ENCODE results near the gene SCARB2. TPM values are rescaled to one million over a fixed set of nuclear protein-coding genes. Genes with fewer than 3 reads are reported as not detected.

SCARB2 gene
- total and polyA plus RNA-seq, 11 donors = 84.9 to 208 (median 97.5) TPM

- Histone ChIP-seq H3K4me3 (peak overlapping the region in 2 of 12 donors; percentile 1 to 5), H3K27me3 (no peaks in the 10 kb centered on the region), H3K4me1 (peaks cover 26 to 97% (median 71%) of the 10 kb centered on the region in 12 donors), H3K36me3 (peaks cover 0 to 29% (median 22%) of the 10 kb centered on the region in 9 donors), H3K27ac (peak overlapping the region; percentile 38 to 91 (median 67)), H3K9me3 (peaks cover 0 to under 1% (median 0%) of the 10 kb centered on the region in 12 donors)
- DNase-seq (peak; percentile 53 to 83 (median 69)), ATAC-seq (peak; percentile 56 to 79 (median 68))
- WGBS, 4 donors = 20 to 46% (median 34%) methylated on average over 5 of the region's 5 CpGs
- intact Hi-C loops (cut with DNase I) = loop anchor here in 1 of 10 donors (10.0 kb wide), 1 partner anchor 807 kb away; no protein-coding TSS in a partner anchor
- TF ChIP-seq POLR2A (IDR thresholded peaks at IDR 0.05) (no peak), CTCF (IDR thresholded peaks at IDR 0.05) (no peak)
These were observed 15.6 kb downstream of the SCARB2 start for GRCh38 chr4:76197971-76198410.

- intact Hi-C loops (cut with DNase I) = loop anchor here in 1 of 10 donors (10.0 kb wide), 1 partner anchor 808 kb away; no protein-coding TSS in a partner anchor
- WGBS, 4 donors = 72 to 79% (median 75%) methylated on average over 10 of the region's 10 CpGs
- peaks cover 0 to 9% (median 0%) of the 10 kb centered on the region in 12 donors for H3K9me3 ChIP-seq
- no peaks in the 10 kb centered on the region for H3K27me3 ChIP-seq
- no peak overlapping the region for H3K4me3 ChIP-seq
- H3K36me3 ChIP-seq = peaks cover 0 to 37% (median 30%) of the 10 kb centered on the region in 9 donors
- ATAC-seq = peak in 1 of 4 donors; percentile 22
- no peak for TF ChIP-seq POLR2A (IDR thresholded peaks at IDR 0.05)
- TF ChIP-seq CTCF (IDR thresholded peaks at IDR 0.05) = no peak
- H3K27ac ChIP-seq = peak overlapping the region; percentile 38 to 91 (median 67)
- peaks cover 26 to 99% (median 70%) of the 10 kb centered on the region in 12 donors for H3K4me1 ChIP-seq
- peak in 1 of 5 donors; percentile 48 for DNase-seq
These were observed 16.4 kb downstream of the SCARB2 start for GRCh38 chr4:76197031-76197743.

GRCh38 chr4:76196376-76196775 lies 17.2 kb downstream of the SCARB2 start:
- Histone ChIP-seq H3K4me1 (peaks cover 26 to 96% (median 67%) of the 10 kb centered on the region in 12 donors), H3K27ac (peak overlapping the region in 3 of 12 donors; percentile 72 to 91 (median 84)), H3K27me3 (no peaks in the 10 kb centered on the region), H3K36me3 (peaks cover 0 to 43% (median 32%) of the 10 kb centered on the region in 9 donors), H3K4me3 (no peak overlapping the region), H3K9me3 (peaks cover 0 to 9% (median 0%) of the 10 kb centered on the region in 12 donors)
- WGBS, 4 donors = 95 to 100% (median 97%) methylated on average over 2 of the region's 2 CpGs
- intact Hi-C loops (cut with DNase I) = loop anchor here in 1 of 10 donors (10.0 kb wide), 1 partner anchor 808 kb away; no protein-coding TSS in a partner anchor
- no peak for DNase-seq
- TF ChIP-seq POLR2A (IDR thresholded peaks at IDR 0.05) (no peak), CTCF (IDR thresholded peaks at IDR 0.05) (no peak)
- no peak for ATAC-seq

- Histone ChIP-seq H3K36me3 (peaks cover 0 to 50% (median 34%) of the 10 kb centered on the region in 9 donors), H3K4me3 (no peak overlapping the region), H3K27ac (peak overlapping the region in 3 of 12 donors; percentile 64 to 91 (median 84)), H3K4me1 (peaks cover 26 to 85% (median 58%) of the 10 kb centered on the region in 12 donors), H3K9me3 (peaks cover 0 to 9% (median 0%) of the 10 kb centered on the region in 12 donors), H3K27me3 (no peaks in the 10 kb centered on the region)
- 60 to 84% (median 68%) methylated on average over 3 of the region's 3 CpGs for WGBS, 4 donors
- DNase-seq (no peak), ATAC-seq (no peak)
- intact Hi-C loops (cut with DNase I) = loop anchor here in 1 of 10 donors (10.0 kb wide), 1 partner anchor 809 kb away; no protein-coding TSS in a partner anchor
- no peak for TF ChIP-seq CTCF (IDR thresholded peaks at IDR 0.05)
- no peak for TF ChIP-seq POLR2A (IDR thresholded peaks at IDR 0.05)
These were observed 18.3 kb downstream of the SCARB2 start for GRCh38 chr4:76195326-76195725.

Measured in heart left ventricle (tissue), 16 donors.